GM19023 (cell line): ENCODE results near the gene TMEM121.
"Not testable (repeated sequence)": the region's sequence is repeated elsewhere in the genome, so short reads cannot be mapped to it uniquely, and the experiment has no call there.

ENCODE experiments used
- ATAC-seq: cut with Tn5 transposase; IDR thresholded peaks from one replicate; pipeline ENCODE4 v1.9.1; 2021; ENCODE audit warnings: mild to moderate bottlenecking, moderate library complexity; ENCODE audit not compliant: unreplicated experiment

Gene TMEM121

DNA sequence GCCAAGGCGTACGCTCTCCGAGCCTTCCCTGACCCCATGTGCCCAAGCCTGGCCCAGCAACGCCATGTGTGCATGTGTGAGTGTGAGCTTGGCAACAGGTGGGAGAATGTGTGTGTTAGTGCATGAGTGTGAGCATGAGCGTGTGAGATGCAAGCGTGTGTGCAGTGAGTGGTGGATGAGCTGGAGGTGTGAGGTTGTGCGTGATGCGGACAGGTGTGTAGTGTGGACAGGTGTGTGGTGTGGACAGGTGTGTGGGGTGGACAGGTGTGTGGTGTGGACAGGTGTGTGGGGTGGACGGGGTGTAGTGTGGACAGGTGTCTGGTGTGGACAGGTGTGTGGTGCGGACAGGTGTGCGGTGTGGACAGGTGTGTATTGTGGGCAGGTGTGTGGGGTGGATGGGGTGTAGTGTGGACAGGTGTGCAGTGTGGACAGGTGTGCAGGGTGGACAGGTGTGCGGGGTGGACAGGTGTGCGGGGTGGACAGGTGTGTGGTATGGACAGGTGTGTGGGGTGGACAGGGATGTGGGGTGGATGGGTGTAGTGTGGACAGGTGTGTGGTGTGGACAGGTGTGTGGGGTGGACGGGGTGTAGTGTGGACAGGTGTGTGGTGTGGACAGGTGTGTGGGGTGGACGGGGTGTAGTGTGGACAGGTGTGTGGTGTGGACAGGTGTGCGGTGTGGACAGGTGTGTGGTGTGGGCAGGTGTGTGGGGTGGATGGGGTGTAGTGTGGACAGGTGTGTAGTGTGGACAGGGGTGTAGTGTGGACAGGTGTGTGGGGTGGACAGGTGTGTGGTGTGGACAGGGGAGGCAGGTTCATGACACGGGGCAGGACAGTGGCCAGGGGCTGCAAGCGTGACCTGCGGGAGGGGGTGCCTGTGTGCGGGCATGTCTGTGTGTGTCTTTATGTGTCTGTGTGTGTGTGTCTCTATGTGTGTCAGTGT, 41.1 kb downstream of the TMEM121 start:
- ATAC-seq = not testable (repeated sequence)

GRCh38 chr14:105568140-105568843, 41.9 kb downstream of the TMEM121 start:
- peak; percentile 23 for ATAC-seq

GRCh38 chr14:105568859-105569766, 42.7 kb downstream of the TMEM121 start:
- no peak for ATAC-seq

DNA sequence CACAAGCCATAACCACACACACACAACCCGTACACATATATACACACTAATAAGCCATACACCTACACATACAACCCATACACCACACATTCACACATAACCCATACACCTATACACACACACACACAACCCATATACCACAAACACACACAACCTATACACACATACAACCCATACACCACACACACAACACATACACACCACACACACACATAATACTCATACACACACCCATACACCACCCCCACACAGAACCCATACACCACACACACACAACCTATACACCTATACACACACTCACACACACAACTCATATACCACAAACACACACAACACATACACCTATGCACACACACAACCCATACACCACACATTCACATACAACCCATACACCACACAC, 44.1 kb downstream of the TMEM121 start:
- ATAC-seq = no peak

DNA sequence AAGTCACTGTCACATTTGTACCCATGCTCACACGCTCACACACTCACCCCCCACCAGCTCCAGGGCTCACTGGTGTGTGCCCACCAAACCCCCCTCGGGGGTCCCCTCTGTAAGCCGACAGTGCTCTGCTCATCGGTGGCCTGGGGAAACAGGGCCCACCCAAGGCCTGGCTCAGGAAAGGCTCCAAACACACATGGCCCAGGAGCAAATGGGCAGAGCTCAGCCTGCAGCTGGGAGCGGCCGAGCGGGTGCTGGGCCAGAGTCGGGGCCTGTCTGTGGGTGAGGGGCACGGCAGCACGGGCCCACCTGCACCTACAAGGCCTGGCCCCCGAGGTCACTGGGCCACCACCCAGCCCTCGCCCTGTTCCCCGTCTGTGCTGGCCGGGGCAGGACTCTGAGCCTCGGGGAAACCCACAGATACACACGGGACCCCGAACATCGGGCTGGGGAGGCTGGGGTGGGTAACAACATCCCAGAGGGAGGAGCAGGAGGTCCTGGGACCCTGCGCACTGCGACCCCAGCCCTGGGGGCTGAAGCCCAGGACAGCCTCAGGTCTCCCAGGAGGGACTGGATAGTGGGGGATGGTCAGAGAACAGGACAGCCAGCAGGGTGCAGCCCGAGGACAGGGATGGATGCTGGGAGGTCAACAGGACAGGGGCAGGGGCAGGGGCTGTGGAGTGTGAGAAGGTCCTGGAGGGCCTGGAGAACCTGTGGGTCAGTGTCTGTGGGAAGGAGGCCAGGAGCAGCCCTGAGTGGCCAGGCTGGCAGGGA, 45.0 kb downstream of the TMEM121 start:
- ATAC-seq = not testable (repeated sequence)

- ATAC-seq = not testable (repeated sequence)
Observed at GRCh38 chr14:105572063-105572462, 45.7 kb downstream of the TMEM121 start.

DNA sequence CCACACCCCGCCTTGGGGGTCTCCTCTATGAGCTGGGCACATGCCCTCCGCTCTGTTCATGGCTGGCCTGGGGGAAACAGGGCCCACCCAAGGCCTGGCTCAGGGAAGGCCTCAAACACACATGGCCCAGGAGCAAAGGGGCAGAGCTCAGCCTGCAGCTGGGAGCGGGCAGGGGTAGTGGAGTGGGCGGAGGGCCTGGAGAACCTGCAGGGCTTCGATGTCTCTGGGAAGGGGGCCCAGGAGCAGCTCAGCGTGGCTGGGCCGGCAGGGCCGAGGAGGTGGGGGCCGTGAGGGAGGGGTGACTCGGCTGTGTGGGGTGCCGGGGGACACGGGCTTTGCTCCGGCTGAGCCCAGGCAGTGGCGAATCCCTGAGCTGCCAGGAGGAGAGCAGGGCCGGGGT, 47.5 kb downstream of the TMEM121 start:
- not testable (repeated sequence) for ATAC-seq

GRCh38 chr14:105574411-105574810, 48.0 kb downstream of the TMEM121 start:
- not testable (repeated sequence) for ATAC-seq

GRCh38 chr14:105575016-105575700, 48.8 kb downstream of the TMEM121 start:
- ATAC-seq = peak; percentile 56

- no peak for ATAC-seq
Observed at GRCh38 chr14:105576525-105577088, 50.2 kb downstream of the TMEM121 start.

GRCh38 chr14:105577314-105577861, 51.0 kb downstream of the TMEM121 start:
- ATAC-seq = no peak

DNA sequence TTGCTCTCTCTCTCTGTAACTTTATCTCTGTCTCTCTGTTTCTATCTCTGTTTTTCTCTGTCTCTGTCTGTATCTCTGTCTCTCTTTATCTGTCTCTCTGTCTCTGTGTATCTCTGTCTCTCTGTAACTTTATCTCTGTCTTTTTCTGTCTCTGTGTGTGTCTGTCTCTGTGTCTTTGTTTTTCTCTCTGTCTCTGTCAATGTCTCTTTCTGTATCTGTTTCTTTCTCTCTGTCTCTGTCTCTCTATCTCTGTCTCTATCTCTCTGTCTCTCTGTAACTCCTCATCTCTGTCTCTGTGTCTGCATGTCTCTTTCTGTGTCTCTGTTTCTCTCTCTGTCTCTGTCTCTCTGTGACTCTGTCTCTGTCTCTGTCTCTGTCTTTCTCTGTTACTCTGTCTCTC, 51.7 kb downstream of the TMEM121 start:
- ATAC-seq = no peak

- not testable (repeated sequence) for ATAC-seq
Observed at GRCh38 chr14:105579221-105579620, 52.8 kb downstream of the TMEM121 start.
